Nephron progenitor cell (in vitro differentiated cells): ENCODE data around the gene EYA2.

Experiments used
- DNase-seq: peaks from one replicate; pipeline ENCODE4 v3.0.0; 2021
- H3K27ac Mint-ChIP-seq: 2 replicates; pipeline ENCODE4 v1.8.0; 2021; ENCODE audit warnings: mild to moderate bottlenecking, moderate library complexity, mixed read lengths
- H3K27me3 Mint-ChIP-seq: 2 replicates; pipeline ENCODE4 v1.8.0; 2021; ENCODE audit warnings: mild to moderate bottlenecking, low read depth, mixed read lengths; ENCODE audit not compliant: poor library complexity
- H3K36me3 Mint-ChIP-seq: 2 replicates; pipeline ENCODE4 v1.8.0; 2021; ENCODE audit warnings: low read depth, mixed read lengths
- H3K4me1 Mint-ChIP-seq: 2 replicates; pipeline ENCODE4 v1.8.0; 2021; ENCODE audit warnings: mixed read lengths
- H3K4me3 Mint-ChIP-seq: 2 replicates; pipeline ENCODE4 v1.8.0; 2021; ENCODE audit warnings: mild to moderate bottlenecking, moderate library complexity, mixed read lengths
- H3K9me3 Mint-ChIP-seq: 2 replicates; pipeline ENCODE4 v1.8.0; 2021; ENCODE audit warnings: mild to moderate bottlenecking, moderate library complexity, mixed read lengths
- TF ChIP-seq, protein P1 (sequence below): fragments of 200-600 bp; sonication (generic); IDR thresholded peaks from 2 replicates; pipeline ENCODE4 v1.5.0; 2021; ENCODE audit warnings: antibody characterized with exemption

The EYA2 gene

DNA sequence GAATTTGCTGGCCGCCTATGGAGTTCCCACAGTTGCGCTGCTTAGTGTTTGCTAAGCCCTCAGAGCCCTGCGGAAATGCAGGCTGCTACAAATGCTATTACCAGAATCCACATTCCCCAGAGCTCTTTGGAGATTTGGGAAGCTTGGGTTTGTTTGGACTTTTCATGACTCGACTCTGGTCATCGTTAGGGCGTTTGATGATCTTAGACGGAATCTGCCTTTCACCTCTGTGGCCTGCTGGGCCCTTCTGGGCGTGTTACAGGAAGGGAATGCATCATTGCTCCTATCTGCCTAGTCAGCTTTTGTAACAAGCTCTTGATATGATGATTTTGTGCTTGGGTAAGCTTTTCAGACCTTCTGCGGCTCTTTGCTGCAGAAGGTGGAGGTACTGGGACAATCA is 50.8 kb downstream of the EYA2 start:
- H3K9me3 Mint-ChIP-seq: peaks cover 6% of the 10 kb centered on the region
- TF ChIP-seq, protein P1, sequence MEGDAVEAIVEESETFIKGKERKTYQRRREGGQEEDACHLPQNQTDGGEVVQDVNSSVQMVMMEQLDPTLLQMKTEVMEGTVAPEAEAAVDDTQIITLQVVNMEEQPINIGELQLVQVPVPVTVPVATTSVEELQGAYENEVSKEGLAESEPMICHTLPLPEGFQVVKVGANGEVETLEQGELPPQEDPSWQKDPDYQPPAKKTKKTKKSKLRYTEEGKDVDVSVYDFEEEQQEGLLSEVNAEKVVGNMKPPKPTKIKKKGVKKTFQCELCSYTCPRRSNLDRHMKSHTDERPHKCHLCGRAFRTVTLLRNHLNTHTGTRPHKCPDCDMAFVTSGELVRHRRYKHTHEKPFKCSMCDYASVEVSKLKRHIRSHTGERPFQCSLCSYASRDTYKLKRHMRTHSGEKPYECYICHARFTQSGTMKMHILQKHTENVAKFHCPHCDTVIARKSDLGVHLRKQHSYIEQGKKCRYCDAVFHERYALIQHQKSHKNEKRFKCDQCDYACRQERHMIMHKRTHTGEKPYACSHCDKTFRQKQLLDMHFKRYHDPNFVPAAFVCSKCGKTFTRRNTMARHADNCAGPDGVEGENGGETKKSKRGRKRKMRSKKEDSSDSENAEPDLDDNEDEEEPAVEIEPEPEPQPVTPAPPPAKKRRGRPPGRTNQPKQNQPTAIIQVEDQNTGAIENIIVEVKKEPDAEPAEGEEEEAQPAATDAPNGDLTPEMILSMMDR: no peak
- no peak overlapping the region for H3K4me3 Mint-ChIP-seq
- H3K4me1 Mint-ChIP-seq: peaks cover 8% of the 10 kb centered on the region
- H3K27ac Mint-ChIP-seq: no peak overlapping the region
- no peak for DNase-seq
- H3K27me3 Mint-ChIP-seq: peaks cover 11% of the 10 kb centered on the region
- H3K36me3 Mint-ChIP-seq: peaks cover 6% of the 10 kb centered on the region

DNA sequence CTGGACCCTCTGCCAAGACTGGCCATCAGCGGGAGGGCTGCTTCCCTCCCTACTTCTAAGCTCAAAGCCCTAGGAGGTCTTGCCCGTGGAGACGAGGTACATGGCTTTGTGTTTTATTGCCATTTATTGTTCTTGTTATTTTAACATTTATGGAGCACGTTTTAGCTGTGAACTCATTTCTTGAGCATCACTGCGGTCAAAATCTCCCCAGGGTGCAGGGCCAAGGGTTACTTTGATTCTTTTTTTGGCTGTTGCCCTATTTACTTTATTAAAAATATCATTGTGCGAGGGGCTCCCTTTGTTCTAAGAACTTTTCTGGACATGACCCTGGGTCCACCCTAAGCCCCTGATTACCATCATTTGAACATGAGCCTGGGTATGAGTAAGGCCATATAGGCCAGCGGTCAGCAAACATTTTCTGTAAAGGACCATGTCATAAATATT is 51.6 kb downstream of the EYA2 start:
- no peak overlapping the region for H3K27ac Mint-ChIP-seq
- DNase-seq: no peak
- peaks cover 6% of the 10 kb centered on the region for H3K9me3 Mint-ChIP-seq
- H3K4me1 Mint-ChIP-seq: peaks cover 8% of the 10 kb centered on the region
- TF ChIP-seq, protein P1: no peak
- H3K4me3 Mint-ChIP-seq: no peak overlapping the region
- peaks cover 6% of the 10 kb centered on the region for H3K36me3 Mint-ChIP-seq
- H3K27me3 Mint-ChIP-seq: peaks cover 11% of the 10 kb centered on the region

DNA sequence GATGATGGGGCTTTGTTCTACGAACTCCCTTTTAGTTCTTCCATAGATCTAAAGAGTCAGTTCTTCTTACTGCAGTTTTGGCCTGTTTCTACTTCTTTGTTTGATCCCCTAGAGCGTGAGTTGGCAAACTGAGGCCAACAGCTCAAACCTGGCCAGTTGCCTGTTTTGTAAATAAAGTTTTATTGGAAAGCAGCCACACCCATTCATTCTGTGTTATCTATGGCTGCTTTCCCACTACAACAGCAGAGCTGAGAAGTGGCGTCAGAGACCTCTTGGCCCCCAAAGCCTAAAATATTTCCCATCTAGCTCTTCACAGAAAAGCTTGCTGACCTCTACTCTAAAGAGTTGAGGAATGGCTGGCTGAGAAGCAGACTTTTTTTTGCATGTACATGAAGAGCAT is 52.2 kb downstream of the EYA2 start:
- H3K9me3 Mint-ChIP-seq: peaks cover 6% of the 10 kb centered on the region
- H3K4me3 Mint-ChIP-seq: no peak overlapping the region
- H3K27ac Mint-ChIP-seq: no peak overlapping the region
- TF ChIP-seq, protein P1: no peak
- peaks cover 13% of the 10 kb centered on the region for H3K4me1 Mint-ChIP-seq
- H3K36me3 Mint-ChIP-seq: peaks cover 6% of the 10 kb centered on the region
- DNase-seq: no peak
- peaks cover 11% of the 10 kb centered on the region for H3K27me3 Mint-ChIP-seq

DNA sequence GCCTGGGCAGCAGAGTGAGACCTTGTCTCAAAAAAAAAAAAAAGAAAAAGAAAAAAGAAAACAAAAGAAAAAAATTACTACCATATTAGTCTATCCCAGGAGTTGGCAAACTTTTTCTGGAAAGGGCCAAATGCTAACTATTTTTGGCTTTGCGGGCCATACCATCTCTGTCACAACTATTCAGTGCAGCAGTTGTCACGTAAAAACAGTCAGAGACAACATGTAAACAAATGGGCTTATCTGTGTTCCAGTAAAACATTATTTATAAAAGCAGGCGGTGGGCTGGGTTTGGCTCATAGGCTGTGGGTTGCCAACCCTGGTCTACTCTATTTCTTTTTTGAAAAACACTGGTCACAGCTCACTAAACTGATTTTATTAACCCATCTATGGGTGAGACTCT is 53.4 kb downstream of the EYA2 start:
- no peak overlapping the region for H3K4me3 Mint-ChIP-seq
- H3K27ac Mint-ChIP-seq: no peak overlapping the region
- H3K4me1 Mint-ChIP-seq: peaks cover 17% of the 10 kb centered on the region
- TF ChIP-seq, protein P1: no peak
- H3K9me3 Mint-ChIP-seq: peaks cover 6% of the 10 kb centered on the region
- no peak for DNase-seq
- peaks cover 3% of the 10 kb centered on the region for H3K27me3 Mint-ChIP-seq
- H3K36me3 Mint-ChIP-seq: peaks cover 6% of the 10 kb centered on the region

DNA sequence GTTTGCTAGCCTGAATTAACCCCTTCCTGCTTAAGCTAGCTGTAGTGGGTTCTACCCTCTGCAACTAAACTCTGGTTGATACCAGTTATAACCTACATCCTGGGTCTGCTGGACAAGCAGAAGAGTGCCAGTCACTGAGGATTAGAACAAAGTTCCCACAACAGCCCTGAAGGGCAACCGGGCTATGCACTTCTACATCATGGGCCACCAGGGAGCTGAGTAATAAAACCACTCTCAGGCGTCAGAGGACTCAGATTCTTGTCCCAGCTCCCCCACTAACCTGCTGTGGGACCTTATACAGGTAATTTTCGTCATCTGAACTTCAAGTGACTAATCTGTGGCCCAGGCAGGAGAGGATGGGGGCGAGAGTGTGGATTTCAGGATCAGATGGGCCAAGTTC is 56.8 kb downstream of the EYA2 start:
- no peak for DNase-seq
- TF ChIP-seq, protein P1: no peak
- no peak overlapping the region for H3K4me3 Mint-ChIP-seq
- H3K27ac Mint-ChIP-seq: no peak overlapping the region
- H3K9me3 Mint-ChIP-seq: peaks cover 15% of the 10 kb centered on the region
- peaks cover 22% of the 10 kb centered on the region for H3K4me1 Mint-ChIP-seq
- H3K36me3 Mint-ChIP-seq: peaks cover 10% of the 10 kb centered on the region
- no peaks in the 10 kb centered on the region for H3K27me3 Mint-ChIP-seq

DNA sequence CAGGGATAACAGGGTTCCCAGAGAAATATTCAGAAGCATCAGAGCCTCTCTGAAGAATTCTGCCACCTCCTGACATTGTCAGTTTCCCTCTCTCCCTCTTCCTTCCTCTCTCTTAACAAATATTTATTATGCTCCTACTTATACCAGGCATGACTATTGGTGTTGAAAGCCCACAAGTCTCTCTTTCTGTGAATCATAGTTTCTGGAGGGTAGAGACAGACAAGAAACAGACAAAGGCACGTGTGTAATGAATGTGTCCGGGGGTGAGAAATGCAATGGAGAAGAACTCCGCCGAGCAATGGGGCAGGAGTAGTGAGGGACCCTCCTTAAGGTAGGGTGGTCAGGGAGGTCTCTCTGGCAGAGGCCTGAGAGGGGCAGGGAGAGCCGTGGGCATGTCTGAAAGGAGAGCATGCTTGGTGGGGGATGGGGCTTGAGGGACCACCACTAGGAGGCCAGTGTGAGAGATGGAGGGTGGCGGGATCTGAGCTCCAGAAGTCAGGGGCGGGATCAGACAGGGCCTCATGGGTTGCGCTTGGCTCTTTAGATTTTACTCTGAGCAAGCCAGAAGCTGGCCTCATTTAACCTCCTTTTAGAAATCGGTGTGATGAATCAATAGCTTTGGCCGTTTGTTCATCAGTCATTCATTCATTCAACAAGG is 57.3 kb downstream of the EYA2 start:
- peak overlapping the region; percentile 6 for H3K27ac Mint-ChIP-seq
- peaks cover 12% of the 10 kb centered on the region for H3K36me3 Mint-ChIP-seq
- H3K4me3 Mint-ChIP-seq: no peak overlapping the region
- no peaks in the 10 kb centered on the region for H3K27me3 Mint-ChIP-seq
- no peak for DNase-seq
- TF ChIP-seq, protein P1: no peak
- peaks cover 18% of the 10 kb centered on the region for H3K9me3 Mint-ChIP-seq
- H3K4me1 Mint-ChIP-seq: peaks cover 22% of the 10 kb centered on the region
